ENCODE measurements around the gene RNFT2. TPM values are rescaled to one million over a fixed set of nuclear protein-coding genes. Genes with fewer than 3 reads are reported as not detected.
"Not testable (repeated sequence)": the region's sequence is repeated elsewhere in the genome, so short reads cannot be mapped to it uniquely, and the experiment has no call there.

The RNFT2 gene
- total RNA-seq, 2 donors from 2014 or later = 1.2 to 2.2 TPM

DNA sequence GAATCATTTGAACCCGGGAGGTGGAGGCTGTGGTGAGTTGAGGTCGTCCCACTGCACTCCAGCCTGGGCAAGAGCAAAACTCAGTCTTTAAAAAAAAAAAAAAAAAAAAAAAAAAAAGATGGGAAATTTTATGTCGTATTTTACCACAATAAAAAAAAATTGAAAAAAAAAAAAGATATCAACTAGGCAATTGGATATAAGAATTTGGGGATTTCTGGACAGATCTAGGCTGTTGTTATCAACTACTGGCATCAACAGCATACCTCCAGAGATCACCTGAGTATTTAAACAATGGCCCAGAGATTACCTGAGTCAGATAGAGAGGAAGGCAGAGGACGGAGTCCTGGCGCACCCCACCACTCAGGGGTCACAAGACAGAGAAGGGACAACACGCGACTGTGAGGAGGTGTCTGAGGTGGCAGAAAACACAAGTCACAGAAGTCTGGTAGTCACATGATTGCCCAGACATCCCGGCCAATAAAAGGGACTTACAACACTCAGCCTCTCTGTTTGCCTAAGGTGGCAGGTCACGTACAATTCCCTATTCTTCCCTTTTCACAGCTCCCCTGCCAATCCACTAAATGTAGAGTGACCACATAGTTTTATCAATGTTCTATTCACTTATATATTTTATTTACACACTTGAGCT, 2.0 kb upstream of the RNFT2 start:
- intact Hi-C loops (cut with DNase I) = no loop called here
- DNase-seq (ENCODE audit: low spot score) = no peak

GRCh38 chr12:116736962-116737773, 947 bp upstream of the RNFT2 start:
- DNase-seq (ENCODE audit: low spot score) = no peak
- intact Hi-C loops (cut with DNase I) = no loop called here

DNA sequence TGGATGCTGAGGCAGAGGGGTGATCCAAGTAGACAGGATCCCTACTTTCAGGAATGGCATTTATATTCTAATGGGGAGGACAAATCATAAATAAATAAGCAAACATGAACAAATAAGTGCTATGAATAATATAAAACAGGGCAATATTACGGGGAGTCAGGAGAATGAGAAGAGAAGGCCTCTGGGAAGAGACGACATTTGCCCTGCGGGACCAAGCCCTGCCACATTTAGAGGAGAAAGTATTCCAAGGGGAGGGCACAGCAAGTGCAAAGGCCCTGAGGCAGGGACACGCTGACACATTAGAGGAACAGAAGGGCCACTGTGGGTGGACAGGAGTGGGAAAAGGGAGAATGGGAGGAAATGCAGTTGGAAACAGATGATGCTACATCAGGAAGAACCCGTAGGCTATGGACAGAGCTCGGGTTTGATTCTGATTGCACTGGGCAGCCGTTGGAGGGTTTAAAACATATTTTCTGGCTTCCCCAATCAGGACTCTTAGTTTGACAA, 1.3 kb downstream of the RNFT2 start:
- intact Hi-C loops (cut with DNase I) = no loop called here
- DNase-seq (ENCODE audit: low spot score) = no peak

GRCh38 chr12:116742787-116743186, 4.7 kb downstream of the RNFT2 start:
- intact Hi-C loops (cut with DNase I); DNase-seq (ENCODE audit: low spot score): not testable (repeated sequence)

DNA sequence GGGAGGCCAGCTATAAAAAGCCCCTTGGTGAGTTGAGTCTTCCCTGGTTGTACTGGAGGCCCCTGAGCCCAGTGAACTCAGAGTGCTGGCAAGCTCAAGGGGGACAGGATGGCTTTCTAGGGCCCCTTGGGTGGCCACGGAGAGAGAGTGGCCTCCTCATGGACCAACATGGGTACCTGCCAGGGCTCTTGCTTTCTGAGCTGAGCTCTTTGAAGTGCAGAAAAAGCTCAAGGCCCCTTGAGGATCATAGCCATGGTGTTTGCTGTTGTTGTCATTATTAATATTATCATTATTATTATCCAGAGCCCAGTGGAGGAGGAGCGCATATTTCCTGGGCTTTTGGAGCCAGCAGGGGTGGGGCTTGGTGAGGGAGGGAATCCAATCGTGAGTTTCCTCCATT, 6.7 kb downstream of the RNFT2 start:
- DNase-seq (ENCODE audit: low spot score) = no peak
- intact Hi-C loops (cut with DNase I) = no loop called here

DNA sequence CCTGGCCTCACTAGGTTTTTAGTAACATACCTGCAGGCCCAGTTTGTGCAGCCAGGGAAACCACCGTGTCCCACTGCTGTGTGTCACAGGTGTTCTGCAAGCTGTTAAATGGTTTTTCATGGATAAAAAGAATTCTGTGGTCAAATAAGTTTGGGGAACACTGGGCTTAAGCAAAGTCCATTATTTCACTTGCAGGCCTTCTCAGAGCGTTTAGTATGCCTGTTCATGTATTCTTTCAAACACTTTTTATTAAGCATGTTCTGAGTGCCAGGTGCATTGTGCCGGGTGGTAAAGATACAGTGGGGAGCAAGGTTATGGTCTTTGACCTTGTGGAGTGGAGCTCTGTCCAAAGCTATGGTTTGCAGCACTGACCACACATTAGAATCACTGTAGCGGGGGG, 7.4 kb downstream of the RNFT2 start:
- intact Hi-C loops (cut with DNase I) = no loop called here

GRCh38 chr12:116749884-116750283, 11.8 kb downstream of the RNFT2 start:
- intact Hi-C loops (cut with DNase I) = no loop called here
- no peak for DNase-seq (ENCODE audit: low spot score)

More for the DNA sequence above, 7.4 kb downstream of the RNFT2 start:
- DNase-seq (ENCODE audit: low spot score) = no peak

- no peak for DNase-seq (ENCODE audit: low spot score)
- intact Hi-C loops (cut with DNase I) = no loop called here
Measured at GRCh38 chr12:116750298-116750697, 12.2 kb downstream of the RNFT2 start.

DNA sequence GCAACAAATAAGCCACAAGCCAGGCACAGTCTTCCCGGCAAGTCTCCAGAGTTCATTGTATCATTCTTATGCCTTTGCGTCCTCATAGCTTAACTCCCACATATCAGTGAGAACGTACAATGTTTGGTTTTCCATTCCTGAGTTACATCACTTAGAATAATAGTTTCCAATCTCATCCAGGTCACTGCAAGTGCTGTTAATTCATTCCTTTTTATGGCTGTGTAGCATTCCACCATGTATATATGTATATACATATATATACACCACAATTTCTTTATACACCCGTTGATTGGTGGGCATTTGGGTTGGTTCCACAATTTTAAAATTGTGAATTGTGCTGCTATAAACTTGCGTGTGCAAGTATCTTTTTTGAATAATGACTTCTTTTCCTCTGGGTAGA, 16.0 kb downstream of the RNFT2 start:
- DNase-seq (ENCODE audit: low spot score); intact Hi-C loops (cut with DNase I): not testable (repeated sequence)

GRCh38 chr12:116754783-116755182, 16.7 kb downstream of the RNFT2 start:
- intact Hi-C loops (cut with DNase I); DNase-seq (ENCODE audit: low spot score): not testable (repeated sequence)

- intact Hi-C loops (cut with DNase I) = no loop called here
- DNase-seq (ENCODE audit: low spot score) = no peak
Measured at GRCh38 chr12:116759783-116760621, 21.9 kb downstream of the RNFT2 start.

DNA sequence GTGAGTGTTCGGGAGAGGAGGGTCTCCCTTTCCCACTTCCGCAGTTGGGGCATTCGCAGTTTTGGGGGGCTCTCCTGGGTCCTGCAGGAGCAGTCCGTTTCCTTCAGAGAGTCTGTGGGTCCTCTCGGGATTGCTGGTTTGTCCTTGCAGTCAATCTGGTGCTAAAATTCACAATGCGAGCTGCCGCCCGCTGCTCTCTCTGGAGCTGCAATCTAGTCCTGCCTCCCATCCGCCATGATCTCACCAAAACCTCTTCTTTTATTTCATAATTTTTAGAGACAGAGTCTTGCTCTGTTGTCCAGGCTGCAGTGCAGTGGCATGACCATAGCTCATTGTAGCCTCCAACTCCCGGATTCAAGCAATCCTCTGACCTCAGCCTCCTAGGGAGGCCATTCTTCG, 22.5 kb downstream of the RNFT2 start:
- DNase-seq (ENCODE audit: low spot score) = no peak
- intact Hi-C loops (cut with DNase I) = no loop called here

GRCh38 chr12:116761499-116761898, 23.4 kb downstream of the RNFT2 start:
- peak; percentile 58 for DNase-seq (ENCODE audit: low spot score)

DNA sequence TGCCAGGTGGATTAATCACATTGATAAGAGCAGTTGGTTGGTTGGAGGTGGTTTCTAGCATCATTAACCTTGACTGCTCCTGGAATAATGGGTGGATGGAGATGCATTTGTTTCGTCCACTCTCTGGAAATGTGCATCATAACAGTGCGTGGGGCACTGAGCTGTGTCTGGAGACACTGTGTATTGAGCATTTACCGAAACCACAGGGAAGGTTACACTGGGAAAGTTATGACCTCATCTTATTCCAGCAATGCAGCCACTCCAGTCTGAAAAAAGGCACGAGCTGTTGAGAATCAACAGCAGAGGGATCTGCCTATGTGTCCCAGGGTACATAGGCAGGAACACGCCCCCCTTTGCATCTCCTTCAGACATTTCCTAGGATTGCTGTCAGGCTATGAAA, 27.2 kb downstream of the RNFT2 start:
- no peak for DNase-seq (ENCODE audit: low spot score)
- intact Hi-C loops (cut with DNase I) = no loop called here

More at GRCh38 chr12:116761499-116761898, 23.4 kb downstream of the RNFT2 start:
- intact Hi-C loops (cut with DNase I) = no loop called here

GRCh38 chr12:116766285-116766684, 28.2 kb downstream of the RNFT2 start:
- intact Hi-C loops (cut with DNase I) = no loop called here
- DNase-seq (ENCODE audit: low spot score) = no peak

DNA sequence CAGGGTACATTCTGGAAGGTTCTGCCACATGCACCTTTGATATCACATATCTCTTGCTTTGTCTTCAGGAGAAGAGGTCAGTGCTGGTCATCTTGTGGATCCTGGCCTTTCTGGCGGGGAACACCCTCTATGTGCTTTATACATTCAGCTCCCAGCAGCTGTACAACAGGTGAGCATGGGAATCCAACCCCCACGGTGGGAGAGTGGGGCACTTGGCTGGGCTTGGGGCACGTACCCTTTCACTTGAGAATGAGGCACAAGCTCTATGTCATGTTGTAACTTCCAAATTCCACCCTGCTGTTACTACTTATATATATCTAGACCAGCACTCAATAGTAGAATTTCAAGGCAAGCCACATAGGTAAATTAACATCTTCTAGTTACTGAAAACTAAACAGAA, 28.6 kb downstream of the RNFT2 start:
- intact Hi-C loops (cut with DNase I) = no loop called here
- peak; percentile 56 for DNase-seq (ENCODE audit: low spot score)

DNA sequence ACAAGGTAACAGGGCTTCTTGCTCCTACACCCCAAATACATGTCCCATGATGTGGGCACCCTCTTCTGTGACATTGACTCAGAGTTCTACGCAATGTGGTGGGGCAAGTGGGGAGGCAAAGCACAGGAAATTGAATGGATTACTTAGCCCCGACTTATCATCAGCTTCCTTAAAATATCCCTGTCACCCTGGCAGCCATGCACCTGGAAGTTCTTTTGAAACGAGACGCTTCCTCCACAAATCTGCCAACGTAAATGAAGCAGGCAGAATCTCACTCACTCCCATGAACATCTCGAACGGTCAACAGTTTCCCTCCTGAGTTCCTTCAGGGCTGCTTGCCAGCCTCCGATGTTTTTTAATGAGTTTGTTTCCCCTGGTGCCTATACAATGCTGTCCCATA, 33.5 kb downstream of the RNFT2 start:
- intact Hi-C loops (cut with DNase I) = loop anchor here in 1 of 2 donors (1.0 kb wide), 1 partner anchor 47 kb away; no protein-coding TSS in a partner anchor
- DNase-seq (ENCODE audit: low spot score) = no peak

DNA sequence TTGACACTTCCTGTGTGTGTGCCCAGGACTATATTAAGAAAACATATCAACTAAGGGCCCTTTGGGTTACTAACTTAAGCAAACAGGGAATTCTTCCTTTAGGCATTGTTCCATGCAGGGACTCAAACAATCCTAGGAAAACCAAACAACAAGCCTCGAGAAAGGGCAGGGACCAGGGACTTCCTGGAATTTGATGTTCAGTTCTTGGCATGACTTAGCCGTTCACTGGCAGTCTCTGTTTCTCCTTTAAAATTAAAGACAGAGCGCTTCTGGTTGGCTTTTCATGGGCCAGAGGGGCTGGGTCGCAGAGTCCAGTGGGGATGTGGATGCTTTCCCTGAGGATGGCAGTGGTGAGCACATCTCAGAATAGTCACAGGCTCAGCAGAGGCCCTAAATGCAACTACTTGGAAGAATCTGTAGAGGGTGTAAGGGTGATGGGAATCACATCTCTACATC, 35.2 kb downstream of the RNFT2 start:
- intact Hi-C loops (cut with DNase I) = no loop called here
- DNase-seq (ENCODE audit: low spot score) = no peak

GRCh38 chr12:116774020-116774419, 35.9 kb downstream of the RNFT2 start:
- intact Hi-C loops (cut with DNase I) = no loop called here
- peak; percentile 6 for DNase-seq (ENCODE audit: low spot score)

DNA sequence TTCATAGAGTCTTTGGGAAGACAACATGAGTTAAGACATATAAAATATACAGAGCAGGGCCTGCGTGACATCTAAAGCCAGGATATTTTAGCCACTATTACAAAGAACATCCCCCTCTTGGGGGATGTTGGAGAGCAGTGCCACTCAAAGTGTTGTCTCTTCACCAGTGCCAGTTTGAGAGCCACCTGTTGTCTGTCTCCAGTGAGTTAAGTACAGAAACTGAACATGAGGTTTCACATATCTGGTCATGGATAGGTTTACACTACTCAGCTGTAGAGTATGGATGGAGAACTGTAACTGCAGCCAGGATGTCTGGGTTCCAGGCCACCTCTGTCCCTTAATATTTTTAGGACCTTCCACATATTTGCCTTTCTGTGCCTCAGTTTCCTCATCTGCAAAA, 39.1 kb downstream of the RNFT2 start:
- intact Hi-C loops (cut with DNase I) = no loop called here
- DNase-seq (ENCODE audit: low spot score) = no peak
